ENCODE data around the gene MSL3B.

MSL3B gene

GRCh38 chr2:233816334-233816733 is 51.9 kb downstream of the MSL3B start:
- no peak for DNase-seq

GRCh38 chr2:233815861-233816260 is 52.3 kb downstream of the MSL3B start:
- DNase-seq, result no peak
